ENCODE data around the gene MED27.

The MED27 gene

DNA sequence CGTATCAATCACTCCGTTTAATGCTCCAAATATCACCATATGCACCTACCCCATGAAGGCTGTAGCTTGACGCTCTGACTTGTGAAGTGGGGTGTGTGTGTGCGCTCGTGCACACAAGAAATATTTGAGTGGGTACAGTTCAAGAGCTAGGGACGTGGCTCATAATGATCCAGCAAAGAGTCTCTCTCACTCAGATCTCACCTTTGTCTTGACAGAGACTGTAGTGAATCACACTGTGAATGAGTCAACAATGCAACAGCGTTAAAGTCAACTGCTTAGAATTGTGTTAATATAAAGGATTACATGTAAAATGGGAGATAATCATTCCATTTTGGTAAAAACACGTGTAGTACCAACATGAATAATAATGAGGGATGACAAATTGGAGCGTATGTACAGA is 119.4 kb downstream of the MED27 start:
- Mint-ChIP-seq H3K4me1 (ENCODE audit: low read depth) (no peaks in the 10 kb centered on the region), H3K9me3 (no peaks in the 10 kb centered on the region)
- intact Hi-C loops (cut with micrococcal nuclease): no loop called here

DNA sequence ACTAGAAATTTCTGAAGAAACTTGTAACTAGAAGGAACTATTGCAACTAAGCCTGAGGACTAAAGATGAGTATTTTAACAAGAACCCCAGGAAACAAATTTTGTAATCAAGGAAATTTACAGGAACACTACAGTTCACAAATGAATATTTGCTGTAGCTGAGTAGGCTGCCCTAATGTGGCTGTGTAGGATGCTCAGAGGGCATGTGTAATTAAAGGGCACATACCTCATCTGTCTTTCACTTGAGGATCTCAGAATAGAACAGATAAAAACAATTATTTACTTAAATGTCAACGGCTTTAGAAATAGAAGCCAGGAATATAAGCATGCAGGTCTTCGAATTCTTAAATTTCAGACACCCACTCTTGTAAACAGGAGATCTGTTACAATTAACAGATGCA is 119.8 kb downstream of the MED27 start:
- intact Hi-C loops (cut with micrococcal nuclease): no loop called here
- no peaks in the 10 kb centered on the region for H3K27me3 Mint-ChIP-seq

More for the DNA sequence above, 119.4 kb downstream of the MED27 start:
- Mint-ChIP-seq H3K4me3 (no peak overlapping the region), H3K27me3 (no peaks in the 10 kb centered on the region), H3K27ac (no peak overlapping the region), H3K36me3 (ENCODE audit: low read depth) (peaks cover 20% of the 10 kb centered on the region)

DNA sequence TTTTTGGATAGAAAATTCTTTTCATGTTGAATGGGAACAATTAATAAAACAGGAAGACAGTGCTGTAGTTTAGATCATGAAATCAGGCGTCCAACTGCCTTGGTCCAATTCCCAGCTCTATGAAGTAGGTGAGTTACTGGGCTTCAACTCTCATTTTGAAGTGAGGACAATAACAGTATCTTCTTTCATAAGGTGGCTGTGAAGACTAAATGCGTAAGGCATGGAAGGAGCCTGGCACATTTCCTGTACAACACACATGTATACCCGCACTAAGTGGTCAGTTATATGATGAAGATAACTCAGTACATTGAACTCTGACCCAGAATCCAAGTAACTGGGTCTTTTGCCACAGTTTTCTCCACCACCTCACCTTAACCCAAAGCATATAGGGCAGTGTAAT is 120.6 kb downstream of the MED27 start:
- H3K27me3 Mint-ChIP-seq: no peaks in the 10 kb centered on the region
- no peak overlapping the region for H3K27ac Mint-ChIP-seq
- H3K9me3 Mint-ChIP-seq: no peaks in the 10 kb centered on the region
- intact Hi-C loops (cut with micrococcal nuclease): no loop called here
- no peaks in the 10 kb centered on the region for H3K4me1 Mint-ChIP-seq (ENCODE audit: low read depth)
- H3K36me3 Mint-ChIP-seq (ENCODE audit: low read depth): peaks cover 15% of the 10 kb centered on the region
- H3K4me3 Mint-ChIP-seq: no peak overlapping the region

More for the DNA sequence above, 119.8 kb downstream of the MED27 start:
- Mint-ChIP-seq H3K4me1 (ENCODE audit: low read depth) (no peaks in the 10 kb centered on the region), H3K4me3 (no peak overlapping the region), H3K27ac (no peak overlapping the region), H3K36me3 (ENCODE audit: low read depth) (peaks cover 20% of the 10 kb centered on the region), H3K9me3 (no peaks in the 10 kb centered on the region)

DNA sequence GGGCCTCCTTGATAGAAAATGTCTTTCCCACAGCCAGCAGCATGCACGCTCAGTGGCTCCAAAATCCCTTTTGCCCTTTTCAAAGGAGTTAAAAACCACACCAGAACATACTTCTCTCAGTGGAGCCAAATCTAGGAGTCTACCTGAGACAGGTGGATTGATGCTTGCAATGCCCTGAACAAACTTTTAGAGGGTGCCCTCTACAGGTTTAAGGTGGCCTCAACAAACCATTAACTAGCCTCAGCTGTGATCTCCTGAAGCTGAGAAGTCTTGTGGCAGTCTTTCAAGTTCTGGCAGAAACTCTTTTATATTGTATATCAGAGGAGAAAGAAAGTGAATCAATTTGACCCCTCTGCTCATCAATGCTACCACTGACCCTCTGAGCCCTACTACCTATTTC is 125.4 kb downstream of the MED27 start:
- intact Hi-C loops (cut with micrococcal nuclease): no loop called here
- Mint-ChIP-seq H3K9me3 (no peaks in the 10 kb centered on the region), H3K4me3 (no peak overlapping the region), H3K27ac (no peak overlapping the region), H3K36me3 (ENCODE audit: low read depth) (peaks cover 12% of the 10 kb centered on the region), H3K27me3 (no peaks in the 10 kb centered on the region), H3K4me1 (ENCODE audit: low read depth) (no peaks in the 10 kb centered on the region)

DNA sequence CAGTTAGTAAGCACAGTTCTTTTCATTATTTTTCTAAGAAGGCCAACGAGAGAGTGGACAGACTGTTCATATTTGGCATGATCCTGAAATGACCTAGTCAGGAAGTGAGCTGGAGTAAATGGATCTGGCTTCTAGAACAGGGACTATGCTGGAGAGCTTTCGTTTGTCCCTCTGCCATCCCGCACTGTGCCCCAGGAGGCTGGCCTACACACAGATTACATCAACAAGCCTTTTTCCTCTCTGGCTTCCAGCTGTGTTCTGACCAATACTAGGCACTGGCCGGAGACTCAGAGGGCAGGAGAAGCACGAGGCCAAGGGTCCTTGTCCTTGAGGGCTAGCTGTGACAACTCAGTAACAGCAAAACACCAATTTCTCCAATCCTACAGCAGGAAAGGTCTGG is 127.8 kb downstream of the MED27 start:
- H3K4me3 Mint-ChIP-seq: no peak overlapping the region
- no peaks in the 10 kb centered on the region for H3K27me3 Mint-ChIP-seq
- intact Hi-C loops (cut with micrococcal nuclease): no loop called here
- no peak overlapping the region for H3K27ac Mint-ChIP-seq
- peaks cover 7% of the 10 kb centered on the region for H3K36me3 Mint-ChIP-seq (ENCODE audit: low read depth)
- H3K4me1 Mint-ChIP-seq (ENCODE audit: low read depth): peaks cover 8% of the 10 kb centered on the region
- no peaks in the 10 kb centered on the region for H3K9me3 Mint-ChIP-seq

DNA sequence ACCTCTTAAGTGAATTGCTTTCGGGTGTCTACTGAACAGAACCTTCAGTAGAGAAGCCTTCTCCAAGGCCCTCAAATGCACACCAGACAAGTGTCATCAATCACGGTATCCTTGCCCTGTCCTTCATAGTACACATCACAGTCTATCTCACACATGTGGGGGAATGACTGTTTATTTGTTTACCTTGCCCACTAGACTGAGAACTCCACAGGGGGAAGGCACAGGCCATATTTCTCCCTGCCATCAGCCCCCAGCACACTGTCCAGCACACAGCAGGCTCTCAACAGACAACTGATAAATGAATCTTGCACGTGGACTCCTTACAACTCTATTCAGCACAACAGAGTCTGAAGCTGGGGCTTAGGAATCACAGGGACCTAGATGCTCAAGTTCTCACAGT is 128.5 kb downstream of the MED27 start:
- Mint-ChIP-seq H3K27ac (no peak overlapping the region), H3K36me3 (ENCODE audit: low read depth) (peaks cover 4% of the 10 kb centered on the region), H3K4me3 (no peak overlapping the region), H3K9me3 (no peaks in the 10 kb centered on the region), H3K27me3 (no peaks in the 10 kb centered on the region), H3K4me1 (ENCODE audit: low read depth) (peaks cover 15% of the 10 kb centered on the region)
- intact Hi-C loops (cut with micrococcal nuclease): no loop called here

DNA sequence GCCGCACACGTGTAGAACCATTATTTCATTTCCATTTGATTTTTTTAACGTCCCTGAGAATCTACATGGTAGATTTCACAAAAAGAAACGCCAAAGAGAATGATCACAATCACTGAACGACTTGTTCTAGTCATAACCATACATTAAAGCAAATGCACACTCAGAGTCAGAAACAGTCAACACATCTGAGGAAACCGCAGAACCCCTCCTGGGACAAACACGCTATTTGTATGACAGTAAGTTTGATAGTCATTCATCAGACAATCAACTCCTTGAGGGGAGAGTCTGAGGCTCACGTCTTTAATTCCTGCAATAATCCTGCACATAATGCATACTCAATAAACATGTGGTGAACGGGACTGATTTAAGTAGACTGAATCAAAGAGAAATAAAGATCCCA is 129.2 kb downstream of the MED27 start:
- no peaks in the 10 kb centered on the region for H3K9me3 Mint-ChIP-seq
- no peak overlapping the region for H3K4me3 Mint-ChIP-seq
- H3K27ac Mint-ChIP-seq: no peak overlapping the region
- H3K36me3 Mint-ChIP-seq (ENCODE audit: low read depth): no peaks in the 10 kb centered on the region
- intact Hi-C loops (cut with micrococcal nuclease): no loop called here
- peaks cover 19% of the 10 kb centered on the region for H3K4me1 Mint-ChIP-seq (ENCODE audit: low read depth)
- no peaks in the 10 kb centered on the region for H3K27me3 Mint-ChIP-seq

DNA sequence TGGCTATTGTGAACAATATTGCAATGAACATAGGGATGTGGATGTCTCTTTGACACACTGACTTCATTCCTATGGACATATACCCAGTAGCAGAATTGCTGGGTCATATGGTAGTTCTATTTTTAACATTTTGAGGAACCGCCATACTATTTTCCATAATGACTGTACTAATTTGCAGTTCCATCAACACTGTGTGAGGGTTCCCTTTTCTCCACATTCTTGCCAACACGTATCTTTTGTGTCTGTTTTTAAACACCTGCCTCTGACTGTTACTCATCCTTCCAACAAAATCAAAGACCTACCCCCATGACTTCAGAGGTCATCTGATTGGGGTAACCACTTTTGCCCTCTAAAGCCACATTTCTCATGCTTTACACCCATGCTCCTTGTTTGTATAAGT is 133.5 kb downstream of the MED27 start:
- Mint-ChIP-seq H3K4me3 (no peak overlapping the region), H3K36me3 (ENCODE audit: low read depth) (no peaks in the 10 kb centered on the region), H3K9me3 (no peaks in the 10 kb centered on the region), H3K27me3 (no peaks in the 10 kb centered on the region), H3K27ac (peak overlapping the region; percentile 40), H3K4me1 (ENCODE audit: low read depth) (peaks cover 30% of the 10 kb centered on the region)
- intact Hi-C loops (cut with micrococcal nuclease): no loop called here

DNA sequence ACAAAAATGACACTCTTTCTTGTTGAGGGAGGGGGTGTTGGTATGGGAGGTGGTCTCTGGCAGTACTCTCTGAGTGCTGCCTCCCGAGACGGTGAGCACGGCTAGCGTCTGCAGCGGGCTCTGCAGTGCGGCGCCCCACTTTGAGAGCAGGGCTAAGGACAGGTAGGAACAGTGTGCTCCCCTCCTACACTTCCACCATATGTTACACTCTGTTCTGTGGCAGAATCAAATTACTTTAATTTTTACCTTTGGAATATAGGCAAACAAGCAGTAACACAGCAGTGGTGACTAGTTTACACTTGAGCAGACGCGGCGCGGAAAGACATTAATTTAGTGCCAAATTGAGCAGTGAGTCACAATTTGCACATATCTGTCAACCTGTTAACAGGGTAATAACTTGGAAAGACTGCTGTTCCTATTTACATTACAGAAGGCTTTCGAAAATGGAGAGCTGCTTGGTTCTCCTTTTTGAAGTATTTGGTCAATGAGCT is 136.3 kb downstream of the MED27 start:
- H3K27me3 Mint-ChIP-seq: no peaks in the 10 kb centered on the region
- peaks cover 26% of the 10 kb centered on the region for H3K4me1 Mint-ChIP-seq (ENCODE audit: low read depth)
- intact Hi-C loops (cut with micrococcal nuclease): no loop called here
- H3K9me3 Mint-ChIP-seq: no peaks in the 10 kb centered on the region
- H3K36me3 Mint-ChIP-seq (ENCODE audit: low read depth): peaks cover 9% of the 10 kb centered on the region
- H3K4me3 Mint-ChIP-seq: no peak overlapping the region
- H3K27ac Mint-ChIP-seq: no peak overlapping the region

DNA sequence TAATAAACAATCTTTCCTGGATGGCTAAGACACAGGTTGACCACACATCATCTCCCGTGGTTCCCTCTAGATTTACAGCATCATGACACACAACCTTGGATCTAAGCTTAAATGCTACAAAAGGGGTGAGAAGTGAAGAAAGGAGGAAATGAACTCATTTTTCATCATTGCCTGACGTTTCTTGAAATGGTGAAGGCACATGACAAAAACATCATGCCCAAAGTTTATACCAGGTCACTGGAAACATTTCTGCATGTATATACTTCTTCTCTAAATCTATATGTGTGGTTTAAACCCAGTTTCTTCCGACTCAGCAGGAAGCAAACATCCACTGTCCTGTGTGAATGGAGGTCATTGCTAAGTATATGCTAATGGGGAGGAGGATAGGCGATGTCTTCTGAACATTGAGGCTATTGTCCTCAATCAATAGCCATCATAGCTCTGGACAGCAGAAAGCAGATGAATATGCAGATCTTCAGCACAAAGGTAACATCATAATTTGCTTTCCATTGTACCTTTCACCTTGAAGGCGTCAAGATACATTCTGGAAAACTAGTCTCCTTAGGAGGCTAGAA is 137.4 kb downstream of the MED27 start:
- Mint-ChIP-seq H3K27me3 (no peaks in the 10 kb centered on the region), H3K36me3 (ENCODE audit: low read depth) (peaks cover 21% of the 10 kb centered on the region), H3K4me3 (no peak overlapping the region), H3K27ac (no peak overlapping the region), H3K4me1 (ENCODE audit: low read depth) (peaks cover 24% of the 10 kb centered on the region), H3K9me3 (no peaks in the 10 kb centered on the region)
- intact Hi-C loops (cut with micrococcal nuclease): no loop called here

DNA sequence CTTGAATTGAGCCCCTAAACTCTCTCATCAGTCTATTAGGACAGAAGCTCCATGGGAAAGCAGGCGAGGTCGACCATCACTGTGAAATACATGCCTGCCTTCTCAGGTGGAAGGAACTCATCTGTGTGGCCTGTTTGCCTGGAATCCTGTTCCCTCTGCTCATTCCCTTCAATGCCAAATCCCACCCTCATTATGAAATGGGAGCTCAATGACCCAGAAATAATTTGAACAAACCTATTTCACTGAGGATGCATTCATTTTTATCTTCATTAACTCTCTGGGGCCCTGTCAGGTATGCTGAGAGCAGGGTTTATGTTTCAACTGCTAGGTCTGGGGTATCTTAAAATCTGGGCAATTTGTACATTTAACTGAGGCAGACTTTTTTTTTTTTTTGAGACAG is 142.2 kb downstream of the MED27 start:
- intact Hi-C loops (cut with micrococcal nuclease): no loop called here
- Mint-ChIP-seq H3K27ac (no peak overlapping the region), H3K27me3 (no peaks in the 10 kb centered on the region), H3K4me1 (ENCODE audit: low read depth) (peaks cover 4% of the 10 kb centered on the region), H3K9me3 (no peaks in the 10 kb centered on the region), H3K4me3 (no peak overlapping the region), H3K36me3 (ENCODE audit: low read depth) (peaks cover 21% of the 10 kb centered on the region)

DNA sequence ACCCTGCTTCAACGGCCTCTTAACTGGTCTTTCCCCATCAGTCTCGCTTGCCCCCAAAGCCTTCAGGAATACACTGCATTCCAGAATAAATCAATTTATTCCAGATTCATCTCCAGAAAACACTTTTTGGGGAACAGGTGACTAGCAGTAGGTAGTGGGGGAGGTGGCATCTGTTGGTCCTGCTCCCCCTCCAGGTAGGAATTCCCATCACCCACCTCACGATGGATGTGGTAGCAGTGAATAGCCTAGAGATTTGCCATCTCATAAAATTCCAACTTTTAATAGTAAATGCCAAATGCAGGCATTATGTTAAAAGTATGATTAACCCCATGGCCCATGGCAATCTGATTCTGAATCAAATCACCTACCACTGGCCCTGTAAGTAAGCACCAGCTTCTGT is 142.7 kb downstream of the MED27 start:
- Mint-ChIP-seq H3K36me3 (ENCODE audit: low read depth) (peaks cover 21% of the 10 kb centered on the region), H3K9me3 (no peaks in the 10 kb centered on the region), H3K27me3 (no peaks in the 10 kb centered on the region), H3K27ac (no peak overlapping the region), H3K4me3 (no peak overlapping the region), H3K4me1 (ENCODE audit: low read depth) (no peaks in the 10 kb centered on the region)
- intact Hi-C loops (cut with micrococcal nuclease): no loop called here

DNA sequence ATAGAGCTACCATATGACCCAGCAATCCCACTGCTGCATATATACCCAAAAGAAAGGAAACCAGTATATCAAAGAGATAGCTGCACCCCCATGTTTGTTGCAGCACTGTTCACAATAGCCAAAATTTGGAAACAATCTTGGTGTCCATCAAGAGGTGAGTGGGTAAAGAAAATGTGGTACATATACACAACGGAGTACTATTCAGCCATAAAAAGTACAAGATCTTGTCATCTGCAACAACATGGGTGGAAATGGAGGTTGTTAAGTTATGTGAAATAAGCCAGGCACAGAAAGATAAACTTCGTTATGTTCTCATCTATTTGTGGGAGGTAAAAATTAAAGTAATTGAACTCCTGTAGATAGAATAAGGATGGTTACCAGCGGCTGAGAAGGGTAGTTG is 145.0 kb downstream of the MED27 start:
- Mint-ChIP-seq H3K27ac (no peak overlapping the region), H3K27me3 (no peaks in the 10 kb centered on the region), H3K36me3 (ENCODE audit: low read depth) (peaks cover 24% of the 10 kb centered on the region), H3K4me3 (no peak overlapping the region), H3K4me1 (ENCODE audit: low read depth) (no peaks in the 10 kb centered on the region), H3K9me3 (no peaks in the 10 kb centered on the region)
- intact Hi-C loops (cut with micrococcal nuclease): no loop called here

DNA sequence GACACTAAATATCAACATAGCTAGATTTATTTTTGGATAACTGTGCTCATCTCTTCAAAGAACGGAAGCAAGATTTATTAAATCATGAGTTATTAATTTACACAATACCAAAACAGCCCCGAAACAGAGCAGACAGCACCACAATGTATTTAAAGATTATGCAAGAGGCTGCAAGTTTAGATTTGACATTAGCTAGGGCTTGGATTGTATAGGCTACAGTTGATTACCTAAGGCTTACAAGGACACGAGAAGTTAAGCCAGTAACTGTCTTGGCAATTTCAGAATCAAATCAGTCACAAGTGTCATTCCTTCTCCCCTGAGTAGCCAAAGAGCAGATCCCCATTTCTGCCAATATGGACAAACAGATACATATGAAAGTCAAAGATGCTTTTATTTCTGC is 152.6 kb downstream of the MED27 start:
- intact Hi-C loops (cut with micrococcal nuclease): no loop called here
- no peak overlapping the region for H3K27ac Mint-ChIP-seq
- H3K27me3 Mint-ChIP-seq: no peaks in the 10 kb centered on the region
- peaks cover 12% of the 10 kb centered on the region for H3K36me3 Mint-ChIP-seq (ENCODE audit: low read depth)
- no peaks in the 10 kb centered on the region for H3K4me1 Mint-ChIP-seq (ENCODE audit: low read depth)
- H3K9me3 Mint-ChIP-seq: no peaks in the 10 kb centered on the region
- no peak overlapping the region for H3K4me3 Mint-ChIP-seq

DNA sequence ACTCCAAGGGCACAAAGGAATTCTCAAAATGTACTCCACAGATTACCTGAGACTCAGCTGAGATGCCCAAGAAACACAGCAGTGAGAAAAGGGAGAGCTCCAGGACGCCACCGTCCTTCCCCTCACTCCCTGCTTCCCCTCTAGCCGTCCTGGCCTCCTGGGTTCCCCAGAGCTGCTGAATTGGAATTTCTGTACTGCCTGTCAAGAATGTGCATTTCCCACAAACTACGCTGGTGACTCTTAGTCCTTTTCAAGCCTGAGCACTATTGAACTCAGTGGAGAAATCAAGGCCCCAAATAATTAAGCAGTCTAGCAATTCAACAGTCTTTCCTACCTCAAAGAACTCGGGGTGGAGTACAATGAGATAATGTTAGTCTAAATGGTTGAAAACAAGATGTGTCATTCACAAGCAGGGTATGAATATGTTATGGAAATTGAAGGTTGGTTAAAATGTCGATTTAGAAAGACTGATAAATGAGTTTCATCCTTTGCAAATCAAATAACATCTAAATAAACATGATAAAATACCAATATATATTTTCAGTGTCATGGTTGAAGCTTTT is 153.2 kb downstream of the MED27 start:
- H3K36me3 Mint-ChIP-seq (ENCODE audit: low read depth): peaks cover 12% of the 10 kb centered on the region
- no peaks in the 10 kb centered on the region for H3K27me3 Mint-ChIP-seq
- no peaks in the 10 kb centered on the region for H3K4me1 Mint-ChIP-seq (ENCODE audit: low read depth)
- intact Hi-C loops (cut with micrococcal nuclease): no loop called here
- no peak overlapping the region for H3K4me3 Mint-ChIP-seq
- no peak overlapping the region for H3K27ac Mint-ChIP-seq
- no peaks in the 10 kb centered on the region for H3K9me3 Mint-ChIP-seq

Measured in dendritic cell treated with granulocyte-macrophage colony-stimulating factor and Interleukin-4, amounts not matched to agents 40 ng/mL and 50 ng/mL, for 4 days (primary cell).